ENCODE measurements around the gene TMEM63A.

Gene TMEM63A

GRCh38 chr1:225897595-225898514, 15.7 kb upstream of the TMEM63A start:
- no peak for DNase-seq (ENCODE audit: low read depth, low spot score)
- no peak for TF ChIP-seq CTCF (IDR thresholded peaks at IDR 0.05; ENCODE audit: low read depth, low read length)
- no peak overlapping the region for H3K4me3 ChIP-seq (ENCODE audit: low read depth, low read length)
- in situ Hi-C loops (cut with HindIII; ENCODE audit: low sequenced_read_pairs) = no loop called here

- in situ Hi-C loops (cut with HindIII; ENCODE audit: low sequenced_read_pairs) = no loop called here
- TF ChIP-seq CTCF (IDR thresholded peaks at IDR 0.05; ENCODE audit: low read depth, low read length) = no peak
- no peak for DNase-seq (ENCODE audit: low read depth, low spot score)
- no peak overlapping the region for H3K4me3 ChIP-seq (ENCODE audit: low read depth, low read length)
Measured at GRCh38 chr1:225896937-225897549, 14.9 kb upstream of the TMEM63A start.

GRCh38 chr1:225896494-225896893, 14.3 kb upstream of the TMEM63A start:
- DNase-seq (ENCODE audit: low read depth, low spot score) = no peak
- TF ChIP-seq CTCF (IDR thresholded peaks at IDR 0.05; ENCODE audit: low read depth, low read length) = no peak
- in situ Hi-C loops (cut with HindIII; ENCODE audit: low sequenced_read_pairs) = no loop called here
- H3K4me3 ChIP-seq (ENCODE audit: low read depth, low read length) = no peak overlapping the region

- no peak overlapping the region for H3K4me3 ChIP-seq (ENCODE audit: low read depth, low read length)
- no peak for DNase-seq (ENCODE audit: low read depth, low spot score)
- in situ Hi-C loops (cut with HindIII; ENCODE audit: low sequenced_read_pairs) = no loop called here
- TF ChIP-seq CTCF (IDR thresholded peaks at IDR 0.05; ENCODE audit: low read depth, low read length) = no peak
Measured at GRCh38 chr1:225892307-225892706, 10.1 kb upstream of the TMEM63A start.

- no peak overlapping the region for H3K4me3 ChIP-seq (ENCODE audit: low read depth, low read length)
- TF ChIP-seq CTCF (IDR thresholded peaks at IDR 0.05; ENCODE audit: low read depth, low read length) = no peak
- DNase-seq (ENCODE audit: low read depth, low spot score) = no peak
- in situ Hi-C loops (cut with HindIII; ENCODE audit: low sequenced_read_pairs) = no loop called here
Measured at GRCh38 chr1:225891229-225891972, 9.2 kb upstream of the TMEM63A start.

Measured in astrocyte of the spinal cord (primary cell).